ENCODE data around the gene HSPA9.

The HSPA9 gene

GRCh38 chr5:138559937-138560336 lies 15.3 kb downstream of the HSPA9 start:
- DNase-seq: no peak

DNA sequence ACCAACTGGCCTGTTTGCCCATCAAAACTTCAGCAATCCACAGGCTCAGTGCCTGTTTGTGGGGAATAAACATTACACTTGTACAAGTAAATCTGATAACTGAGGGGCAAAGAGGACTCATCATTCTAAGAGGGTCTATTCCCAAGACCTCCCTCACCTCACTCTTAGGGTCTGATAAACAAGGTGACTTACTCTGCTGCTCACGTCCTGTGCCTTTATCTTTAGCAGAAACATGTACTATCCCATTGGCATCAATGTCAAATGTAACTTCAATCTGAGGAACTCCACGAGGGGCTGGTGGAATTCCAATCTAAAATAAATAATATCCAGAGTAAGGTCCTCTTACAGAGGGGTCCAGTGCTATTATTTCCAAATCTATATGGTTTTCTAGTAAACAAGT lies 17.5 kb downstream of the HSPA9 start:
- DNase-seq: no peak

DNA sequence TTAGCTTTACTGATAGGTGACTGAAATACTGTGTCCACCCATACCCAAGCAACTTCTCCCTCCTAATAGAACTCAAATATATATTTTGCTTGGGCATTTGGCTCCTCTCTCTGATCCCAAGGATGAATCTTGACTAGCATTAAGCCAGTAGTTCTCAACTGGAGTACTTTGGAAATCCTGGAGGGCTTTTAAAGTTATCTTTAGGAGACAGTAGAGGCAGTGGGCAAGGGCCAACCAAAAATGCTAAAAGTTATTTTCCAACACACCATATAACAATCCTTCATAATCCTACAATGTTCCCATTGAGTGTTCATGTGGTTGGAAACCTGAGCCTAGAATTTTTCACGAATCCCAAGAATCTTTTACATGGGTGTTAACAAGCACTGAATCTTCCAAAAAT lies 21.1 kb downstream of the HSPA9 start:
- DNase-seq: no peak

DNA sequence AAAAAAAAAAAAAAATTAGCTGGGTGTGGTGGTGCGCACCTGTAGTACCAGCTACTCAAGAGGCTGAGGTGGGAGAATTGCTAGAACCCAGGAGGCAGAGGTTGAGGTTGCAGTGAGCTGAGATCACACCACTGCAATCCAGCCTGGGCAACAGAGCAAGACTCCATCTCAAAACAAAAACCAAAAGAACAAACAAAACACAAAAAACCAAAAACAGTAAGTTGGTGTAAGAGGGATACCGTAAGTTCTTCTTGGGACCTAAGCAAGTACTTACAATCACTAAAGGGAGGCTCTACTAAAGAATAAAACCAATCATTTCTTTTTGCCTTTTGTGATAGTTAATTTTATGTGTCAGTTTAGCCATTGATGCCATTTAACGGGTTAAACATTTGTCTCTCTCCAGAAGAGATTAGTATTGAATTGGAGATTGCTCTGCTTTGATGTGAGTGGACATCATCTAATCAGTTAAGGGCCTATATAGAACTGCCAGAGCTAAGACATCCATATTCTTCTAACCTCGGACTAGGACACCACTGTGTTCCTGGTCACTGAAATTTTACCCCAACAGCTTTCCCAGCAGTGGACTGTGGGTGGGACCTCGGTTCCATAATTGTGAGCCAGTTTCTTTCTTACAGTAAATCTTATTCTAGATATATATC lies 21.6 kb downstream of the HSPA9 start:
- DNase-seq: no peak

GRCh38 chr5:138552657-138553056 lies 22.5 kb downstream of the HSPA9 start:
- DNase-seq: no peak

GRCh38 chr5:138549414-138549813 lies 25.8 kb downstream of the HSPA9 start:
- no peak for DNase-seq

DNA sequence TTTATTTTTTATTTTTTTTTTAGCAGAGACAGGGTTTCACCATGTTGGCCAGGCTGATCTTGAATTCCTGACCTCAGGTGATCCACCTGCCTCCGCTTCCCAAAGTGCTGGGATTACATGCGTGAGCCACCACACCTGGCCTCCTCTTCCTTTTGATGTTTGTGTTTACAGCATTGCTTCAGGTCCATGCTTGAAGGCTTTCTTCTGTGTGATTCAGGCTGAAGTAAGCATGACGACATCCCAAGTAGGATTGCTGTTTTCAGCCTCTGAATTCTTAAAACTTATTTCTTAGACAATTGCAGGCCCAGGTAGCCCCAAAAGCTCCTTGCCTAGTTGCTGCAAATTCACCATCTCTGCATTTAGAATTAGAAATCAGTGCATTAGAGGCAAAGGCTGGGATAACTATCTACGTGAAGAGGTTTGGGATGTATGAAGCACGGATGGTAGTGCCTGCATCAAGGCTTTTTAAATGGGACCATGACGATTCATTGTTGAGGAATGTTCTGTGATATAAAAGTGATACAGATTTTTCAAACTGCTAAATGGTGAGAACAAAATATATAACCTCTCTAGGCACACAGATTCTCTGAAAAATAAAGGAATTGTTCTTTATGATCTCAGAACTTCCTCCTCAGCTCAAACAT lies 29.2 kb downstream of the HSPA9 start:
- no peak for DNase-seq

GRCh38 chr5:138544181-138545134 lies 30.7 kb downstream of the HSPA9 start:
- DNase-seq: peak; percentile 31

DNA sequence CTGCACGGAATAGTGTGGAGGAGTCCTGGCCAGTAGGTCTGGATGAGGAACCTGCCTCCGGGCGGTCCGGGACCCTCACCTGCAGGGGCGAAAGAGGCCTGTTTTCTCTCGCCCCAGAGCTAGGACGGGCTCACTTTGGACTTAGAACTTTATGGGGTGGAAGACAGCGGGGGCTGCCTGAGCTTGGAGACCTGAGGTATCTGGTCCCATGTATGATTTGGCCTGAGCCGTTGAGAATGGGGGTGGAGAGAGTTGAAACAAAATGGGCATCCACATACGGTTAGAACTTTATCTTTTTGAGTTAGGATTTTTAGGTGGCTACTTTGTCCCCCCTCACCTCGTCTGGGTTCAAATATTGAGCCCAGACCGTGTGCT lies 31.5 kb downstream of the HSPA9 start:
- DNase-seq: no peak

GRCh38 chr5:138542956-138543729 lies 32.1 kb downstream of the HSPA9 start, which contains the start of gene ETF1:
Gene ETF1, minus strand, starts transcription at chr5:138543236. Its CDS starts 318 bp downstream, at chr5:138542918.
- peak; percentile 100 for DNase-seq

- DNase-seq: no peak
Measured at GRCh38 chr5:138542180-138542955, 32.8 kb downstream of the HSPA9 start.

DNA sequence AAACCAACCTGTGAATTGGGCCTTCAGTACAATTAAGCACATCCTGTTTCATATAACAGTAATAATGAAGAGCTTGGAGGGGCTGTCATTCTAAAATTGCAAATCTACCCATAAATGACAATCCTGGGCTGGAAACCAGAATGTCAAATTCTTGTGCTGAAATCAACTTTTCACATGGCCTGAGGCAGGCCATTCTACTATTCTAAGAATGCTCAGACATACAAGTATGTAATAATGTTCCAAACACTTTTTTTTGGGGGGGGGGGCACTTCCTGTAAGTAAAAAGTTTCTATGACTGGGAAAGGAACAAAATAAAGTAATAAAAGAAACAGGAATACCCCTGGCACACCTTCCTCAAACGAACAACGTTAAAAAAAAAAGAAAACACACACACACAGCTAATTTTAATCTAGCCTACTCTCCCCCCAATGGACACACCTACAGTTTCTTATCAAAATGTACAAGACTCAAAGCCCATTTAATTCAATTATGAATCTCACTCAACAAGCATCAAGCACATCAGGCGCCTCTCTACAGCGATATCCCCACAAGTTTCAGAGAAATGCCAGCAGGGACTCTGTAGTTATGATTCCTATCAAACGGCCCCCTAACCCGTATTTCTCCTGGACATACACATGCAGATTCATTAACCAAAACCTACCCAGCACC lies 33.6 kb downstream of the HSPA9 start:
- DNase-seq: peak; percentile 13

GRCh38 chr5:138539791-138540190 lies 35.4 kb downstream of the HSPA9 start:
- DNase-seq: no peak

DNA sequence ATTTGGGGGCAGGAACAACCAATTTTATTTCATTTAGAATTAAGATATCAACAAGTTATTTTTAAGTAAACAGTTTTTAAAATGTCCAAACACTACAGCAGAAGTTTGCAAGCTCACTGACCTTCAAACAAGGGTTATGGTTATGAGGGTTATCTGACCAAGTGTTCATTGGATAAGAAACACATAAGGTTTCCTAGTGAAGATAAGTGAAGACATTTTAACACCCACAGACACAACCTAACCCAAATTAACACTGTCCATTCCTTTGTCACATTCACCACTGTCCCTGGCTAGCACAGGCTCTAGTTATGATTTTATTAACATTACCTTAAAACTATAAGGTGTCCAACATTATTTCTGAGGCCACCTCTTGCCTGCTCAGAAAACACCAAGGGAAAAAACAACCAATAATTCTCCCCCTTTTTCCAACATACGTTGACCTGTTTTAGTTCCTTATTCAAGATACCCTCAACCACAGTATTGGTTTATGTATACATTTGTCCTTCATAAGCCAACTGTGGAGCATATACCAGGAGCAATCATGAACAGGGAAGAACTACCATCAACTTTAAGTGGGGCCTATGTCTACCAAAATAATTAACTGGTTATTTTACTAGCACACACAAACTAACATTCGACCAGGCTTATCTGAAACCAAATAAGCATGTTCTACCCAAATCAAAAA lies 36.1 kb downstream of the HSPA9 start:
- DNase-seq: no peak

DNA sequence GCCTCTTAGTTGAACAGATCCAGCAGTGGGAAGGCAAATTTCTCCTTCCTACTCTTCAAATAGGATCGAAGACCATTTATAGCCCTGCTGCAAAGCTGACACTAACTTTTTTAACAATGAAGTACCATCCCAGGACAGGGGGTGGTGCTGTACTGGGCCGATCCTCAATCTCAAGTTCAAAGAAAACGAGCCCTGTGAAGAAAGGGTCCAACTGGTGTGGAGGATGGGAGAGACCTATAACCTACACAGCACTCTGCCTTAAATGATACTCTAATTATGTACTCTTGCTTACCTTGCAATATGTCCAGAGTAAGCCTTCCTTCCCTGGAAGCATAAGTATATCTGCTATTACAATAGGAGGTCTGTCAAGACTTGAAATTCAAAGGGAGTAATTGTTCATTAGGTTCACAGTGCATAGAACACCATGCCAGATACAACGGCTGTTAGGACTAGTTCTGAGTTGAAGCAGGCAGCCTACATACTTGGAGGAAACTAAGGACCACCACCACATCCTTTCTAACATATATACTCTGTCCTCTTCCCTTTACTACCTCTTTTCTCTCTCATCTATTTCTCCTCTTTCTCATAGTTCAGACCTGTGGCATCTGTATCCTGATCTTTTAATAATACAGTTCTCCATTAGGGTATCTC lies 38.4 kb downstream of the HSPA9 start:
- no peak for DNase-seq

- no peak for DNase-seq
Measured at GRCh38 chr5:138536215-138536614, 39.0 kb downstream of the HSPA9 start.

DNA sequence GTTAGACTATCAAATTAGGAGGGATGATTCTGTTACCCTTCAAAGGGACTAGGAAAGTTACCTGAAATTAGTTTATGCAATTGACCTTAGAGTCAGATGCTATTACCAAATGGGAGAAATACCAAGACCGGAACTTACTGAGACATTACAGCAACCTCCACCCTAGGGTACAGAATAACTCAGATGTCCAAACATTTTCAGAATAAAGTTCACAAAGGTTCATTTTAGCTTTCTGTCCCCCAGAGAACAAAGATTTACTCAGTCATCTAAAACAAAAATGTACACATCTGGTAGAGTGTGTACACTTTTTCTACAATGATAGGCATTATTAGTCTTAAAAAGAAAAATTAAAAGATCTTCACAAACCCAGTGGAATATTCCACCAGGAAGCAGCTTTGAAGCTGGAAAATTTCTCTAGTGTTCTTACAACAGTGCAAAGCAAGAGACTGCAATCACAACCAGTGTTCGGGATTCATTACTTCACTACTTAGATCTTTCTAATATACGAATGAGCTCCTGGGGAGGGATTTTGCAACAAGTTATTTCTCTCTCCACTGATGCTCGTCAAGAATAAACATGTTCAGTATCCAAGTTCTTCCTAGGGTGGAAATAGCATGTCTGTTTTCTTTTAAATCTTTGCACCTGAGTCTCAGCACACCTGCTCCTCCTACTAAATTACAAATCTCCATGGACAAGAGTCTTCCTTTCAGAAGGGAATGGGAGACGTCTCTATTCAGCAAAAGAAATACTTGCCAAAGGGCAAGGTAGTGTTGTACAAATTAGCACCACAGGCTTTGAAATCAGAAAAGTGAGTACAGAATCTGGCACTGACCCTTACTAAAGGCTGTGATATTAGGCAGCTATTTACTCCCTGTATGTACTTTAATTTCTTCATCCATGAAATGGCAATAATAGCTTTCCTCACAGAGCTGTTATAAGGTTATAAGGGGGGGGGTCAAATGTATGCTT lies 40.9 kb downstream of the HSPA9 start:
- no peak for DNase-seq

GRCh38 chr5:138529812-138530211 lies 45.4 kb downstream of the HSPA9 start:
- DNase-seq: no peak

Data from fibroblast of skin of right biceps (primary cell).